Body of pancreas (tissue), 4 donors: ENCODE measurements around the gene BRD4. TPM values are rescaled to one million over a fixed set of nuclear protein-coding genes. Genes with fewer than 3 reads are reported as not detected.

ENCODE experiments used
- ATAC-seq: fragments of 150-250 bp; one replicate; pipeline ENCODE4 v1.9.1; 2016
- DNase-seq, 4 donors: peaks; one replicate each; pipeline ENCODE4 v3.0.0-alpha.2; 2019
- H3K27ac ChIP-seq, 4 donors: fragments of 200-600 bp; sonication (generic); 1 replicate in 3 of 4; 2 replicates in 1 of 4; pipeline versions ENCODE4 v1.5.1 to v1.6.1; 2016 to 2019; ENCODE audit warnings: mild to moderate bottlenecking in 1 of 4, mixed read lengths in 1 of 4, moderate library complexity in 1 of 4
- H3K27me3 ChIP-seq, 2 donors: fragments of 200-600 bp; sonication (generic); one replicate each; pipeline ENCODE4 v1.6.0; 2016; ENCODE audit warnings: mild to moderate bottlenecking in 1 of 2
- H3K36me3 ChIP-seq, 2 donors: fragments of 200-600 bp; sonication (generic); replicated peaks in 1 of 2; 2 replicates each; pipeline ENCODE4 v1.5.1; 2016; ENCODE audit warnings: low read depth in 2 of 2; ENCODE audit not compliant: insufficient read depth in 1 of 2
- H3K4me1 ChIP-seq: fragments of 200-600 bp; sonication (generic); one replicate; pipeline ENCODE4 v1.6.0; 2016
- H3K4me3 ChIP-seq, 2 donors: fragments of 200-600 bp; sonication (generic); 1 replicate in 1 of 2; 2 replicates in 1 of 2; pipeline ENCODE4 v1.5.1; 2016 to 2019
- H3K9me3 ChIP-seq, 3 donors: fragments of 200-600 bp; sonication (generic); 1 replicate in 2 of 3; 2 replicates in 1 of 3; pipeline ENCODE4 v1.5.1; 2016
- CTCF ChIP-seq, 7 experiments: fragments of 450-650 bp in 4 of 7; fragments of 200-600 bp in 3 of 7; sonication (generic) in 3 of 7; IDR thresholded peaks; one replicate each; pipeline ENCODE4 v1.5.1; 2016 to 2019; ENCODE audit warnings: antibody characterized with exemption in 7 of 7
- POLR2A ChIP-seq, 3 donors: fragments of 450-650 bp; IDR thresholded peaks; one replicate each; pipeline ENCODE4 v1.6.1; 2016; ENCODE audit warnings: antibody characterized with exemption in 3 of 3, mild to moderate bottlenecking in 2 of 3
- WGBS, 2 donors: methylation state at CpG; one replicate each; pipeline ENCODE4 v1.1.5; 2017; 5-methylcytosine and 5-hydroxymethylcytosine counted together
- intact Hi-C: fragments of 100-400 bp; cut with DNase I; formaldehyde crosslinking; loops from one replicate; pipeline ENCODE4 v1.15.1; 2023
- total RNA-seq, 2 donors: library from RNA; depleted of rRNA; stranded (reverse); fragments of >200 nt; gene quantifications; one replicate each; pipeline ENCODE4 v1.1.0, GENCODE V29; 2016

BRD4 gene
- total RNA-seq, 2 donors from 2014 or later: 15.3 to 33.6 TPM

GRCh38 chr19:15268928-15269253 is 63.4 kb downstream of the BRD4 start:
- intact Hi-C loops: loop anchor here (10.0 kb wide), 1 partner anchor 106 kb away; the partner anchor contains the start of gene AKAP8
- Histone ChIP-seq H3K4me1 (peaks cover 74% of the 10 kb centered on the region), H3K9me3 (no peaks in the 10 kb centered on the region), H3K36me3 (peaks cover 0 to 8% of the 10 kb centered on the region in 2 donors), H3K27ac (peak overlapping the region in 3 of 4 donors; percentile 39 to 52 (median 47)), H3K4me3 (no peak overlapping the region), H3K27me3 (no peaks in the 10 kb centered on the region)
- DNase-seq (no peak), ATAC-seq (no peak)
- no peak for TF ChIP-seq POLR2A (IDR thresholded peaks at IDR 0.05)
- no peak for TF ChIP-seq CTCF (IDR thresholded peaks at IDR 0.05)
- WGBS, 2 donors: 53 to 66% methylated on average over 5 of the region's 5 CpGs

GRCh38 chr19:15268192-15268927 is 64.0 kb downstream of the BRD4 start:
- Histone ChIP-seq H3K4me1 (peaks cover 76% of the 10 kb centered on the region), H3K4me3 (no peak overlapping the region), H3K27me3 (no peaks in the 10 kb centered on the region), H3K36me3 (peaks cover 0 to 8% of the 10 kb centered on the region in 2 donors), H3K27ac (peak overlapping the region in 3 of 4 donors; percentile 39 to 52 (median 47)), H3K9me3 (no peaks in the 10 kb centered on the region)
- whole genome bisulfite sequencing, 2 donors: 49 to 51% methylated on average over 11 to 12 of the region's 12 CpGs
- TF ChIP-seq POLR2A (IDR thresholded peaks at IDR 0.05) (no peak), CTCF (IDR thresholded peaks at IDR 0.05) (no peak)
- DNase-seq (no peak), ATAC-seq (no peak)
- intact Hi-C loops: loop anchor here (10.0 kb wide), 1 partner anchor 106 kb away; the partner anchor contains the start of gene AKAP8

GRCh38 chr19:15266683-15267082 is 65.7 kb downstream of the BRD4 start:
- ATAC-seq: no peak
- peaks cover 79% of the 10 kb centered on the region for H3K4me1 ChIP-seq
- intact Hi-C loops: loop anchor here (10.0 kb wide), 1 partner anchor 108 kb away; the partner anchor contains the start of gene AKAP8

GRCh38 chr19:15265850-15266248 is 66.5 kb downstream of the BRD4 start:
- H3K4me1 ChIP-seq: peaks cover 85% of the 10 kb centered on the region
- ATAC-seq (peak; percentile 93), DNase-seq (peak; percentile 98 to 100 (median 99))
- H3K9me3 ChIP-seq: no peaks in the 10 kb centered on the region
- no peak overlapping the region for H3K4me3 ChIP-seq
- TF ChIP-seq POLR2A (IDR thresholded peaks at IDR 0.05): no peak
- TF ChIP-seq CTCF (IDR thresholded peaks at IDR 0.05): peak in 3 of 7 experiments; percentile 15 to 32 (median 27)
- 6 to 8% methylated on average over 2 to 8 of the region's 8 CpGs for WGBS, 2 donors
- H3K36me3 ChIP-seq: peaks cover 0 to 8% of the 10 kb centered on the region in 2 donors
- intact Hi-C loops: loop anchor here (10.0 kb wide), 1 partner anchor 109 kb away; the partner anchor contains the start of gene AKAP8
- peak overlapping the region; percentile 77 to 91 (median 84) for H3K27ac ChIP-seq
- no peaks in the 10 kb centered on the region for H3K27me3 ChIP-seq

More at GRCh38 chr19:15266683-15267082, 65.7 kb downstream of the BRD4 start:
- Histone ChIP-seq H3K4me3 (no peak overlapping the region), H3K27ac (peak overlapping the region in 3 of 4 donors; percentile 77 to 89 (median 80)), H3K9me3 (no peaks in the 10 kb centered on the region), H3K36me3 (peaks cover 0 to 8% of the 10 kb centered on the region in 2 donors), H3K27me3 (no peaks in the 10 kb centered on the region)
- WGBS, 2 donors: 90% methylated on average over 1 of the region's 1 CpG; no CpG with 5 or more reads in 1 of the 2 donors
- no peak for DNase-seq
- TF ChIP-seq POLR2A (IDR thresholded peaks at IDR 0.05): no peak
- no peak for TF ChIP-seq CTCF (IDR thresholded peaks at IDR 0.05)
